GM10847 (cell line): Measurements from ENCODE around the gene RNF227.

ENCODE experiments used
- POLR2A ChIP-seq: IDR thresholded peaks from 2 replicates; pipeline ENCODE4 v1.6.1; 2011; ENCODE audit not compliant: insufficient read length; ENCODE audit errors: extremely low read depth

RNF227 gene

DNA sequence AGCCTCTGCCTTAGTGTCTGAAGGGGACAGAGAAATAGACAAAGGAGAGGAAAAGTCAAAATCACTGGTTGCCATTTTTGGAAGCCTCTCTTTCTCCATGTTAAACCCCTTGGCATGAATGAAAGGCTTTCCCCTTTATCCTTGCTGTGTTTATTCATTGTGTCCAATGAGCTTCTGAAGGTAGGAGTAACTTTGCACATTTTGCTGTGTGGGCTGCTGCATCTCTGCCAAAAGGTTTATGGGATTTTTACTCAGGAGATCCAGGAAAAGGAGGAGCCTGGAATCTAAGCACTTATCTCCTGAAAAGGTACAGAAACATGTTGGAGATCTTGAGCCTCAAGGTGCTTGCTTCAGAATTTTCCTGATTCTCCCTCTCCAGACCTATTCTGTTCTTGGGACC lies 19.8 kb upstream of the RNF227 start:
- TF ChIP-seq POLR2A: no peak

DNA sequence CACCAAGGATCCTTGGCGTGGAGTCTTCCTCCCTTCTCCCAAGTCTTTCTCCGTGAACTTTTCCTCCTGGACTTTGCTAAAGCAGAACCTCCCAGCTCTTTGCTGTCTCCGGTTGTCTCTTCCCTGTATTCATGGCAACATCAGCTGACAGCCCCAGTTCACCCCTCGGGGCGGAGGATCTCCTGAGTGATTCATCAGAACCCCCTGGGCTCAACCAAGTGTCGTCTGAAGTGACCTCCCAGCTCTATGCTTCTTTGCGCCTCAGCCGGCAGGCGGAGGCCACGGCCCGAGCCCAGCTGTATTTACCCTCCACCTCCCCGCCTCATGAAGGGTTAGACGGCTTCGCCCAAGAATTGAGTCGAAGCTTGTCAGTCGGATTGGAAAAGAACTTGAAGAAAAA lies 16.9 kb upstream of the RNF227 start:
- no peak for TF ChIP-seq POLR2A

DNA sequence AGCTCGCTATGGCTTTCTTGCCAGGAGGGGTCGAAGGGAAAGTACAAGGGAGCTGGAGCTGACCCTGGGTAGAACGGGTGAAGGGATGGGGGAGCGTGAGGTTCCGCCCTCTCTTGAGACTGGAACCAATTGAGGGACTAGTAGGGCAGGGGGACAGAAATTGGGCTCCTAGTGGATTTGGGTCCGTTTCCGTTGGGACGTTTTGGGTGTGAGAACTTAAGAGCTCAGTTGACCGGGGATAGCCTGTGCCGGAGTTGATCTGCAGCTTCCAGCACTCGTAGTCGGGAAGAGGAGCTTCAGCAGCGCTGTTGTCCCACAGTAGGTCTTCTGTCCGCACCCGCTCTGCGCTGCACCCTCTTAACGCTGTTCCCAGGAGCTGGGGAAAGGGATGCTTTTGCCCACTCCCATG lies 16.4 kb upstream of the RNF227 start:
- no peak for TF ChIP-seq POLR2A

DNA sequence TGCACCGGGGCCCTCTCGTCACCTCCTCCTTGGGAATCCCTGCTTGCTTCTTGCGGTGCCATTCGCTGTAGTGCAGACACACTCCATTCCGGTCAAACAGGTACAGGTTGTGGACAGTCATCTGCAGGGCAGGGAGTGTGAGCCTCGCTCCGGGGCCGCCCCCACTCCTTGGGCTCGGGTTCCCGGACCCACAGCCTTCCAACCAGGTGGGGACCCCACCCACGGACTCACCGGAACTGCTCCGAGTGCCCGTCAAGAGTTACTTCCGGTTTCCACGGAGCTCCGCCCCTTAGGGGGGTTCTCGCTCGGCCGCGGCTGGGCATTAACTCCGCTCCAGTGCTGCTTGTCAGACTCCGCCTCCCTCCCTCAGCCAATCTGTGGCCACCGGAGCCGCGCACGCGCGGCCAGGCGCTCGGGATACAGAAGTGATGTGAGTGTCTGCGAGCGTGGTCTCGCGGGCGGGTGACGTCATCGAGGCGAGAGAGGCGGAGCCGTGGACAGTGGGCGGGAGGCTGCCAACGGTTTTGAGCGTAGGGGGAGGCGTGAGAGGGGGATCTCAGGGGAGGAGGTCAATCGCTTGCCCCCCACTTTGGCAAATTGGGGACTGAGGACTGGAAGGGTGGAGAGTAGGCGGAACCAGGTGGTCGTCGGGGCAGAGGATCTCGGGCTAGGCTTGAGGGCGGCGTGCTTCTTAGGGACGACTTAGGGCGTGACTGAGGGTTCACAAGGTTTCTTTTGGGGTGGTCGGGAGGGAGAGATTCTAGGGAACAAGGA lies 15.8 kb upstream of the RNF227 start, which contains the start of the genes CNTROB and TRAPPC1:
Gene CNTROB, plus strand, starts transcription at position 498 of the 774 bp plus-strand sequence. CDS start 874 bp downstream, outside the sequence.
Gene TRAPPC1, minus strand, starts transcription at position 238 of the 774 bp plus-strand sequence. Its CDS starts 117 bp downstream, at position 121.
- TF ChIP-seq POLR2A: peak; percentile 60

DNA sequence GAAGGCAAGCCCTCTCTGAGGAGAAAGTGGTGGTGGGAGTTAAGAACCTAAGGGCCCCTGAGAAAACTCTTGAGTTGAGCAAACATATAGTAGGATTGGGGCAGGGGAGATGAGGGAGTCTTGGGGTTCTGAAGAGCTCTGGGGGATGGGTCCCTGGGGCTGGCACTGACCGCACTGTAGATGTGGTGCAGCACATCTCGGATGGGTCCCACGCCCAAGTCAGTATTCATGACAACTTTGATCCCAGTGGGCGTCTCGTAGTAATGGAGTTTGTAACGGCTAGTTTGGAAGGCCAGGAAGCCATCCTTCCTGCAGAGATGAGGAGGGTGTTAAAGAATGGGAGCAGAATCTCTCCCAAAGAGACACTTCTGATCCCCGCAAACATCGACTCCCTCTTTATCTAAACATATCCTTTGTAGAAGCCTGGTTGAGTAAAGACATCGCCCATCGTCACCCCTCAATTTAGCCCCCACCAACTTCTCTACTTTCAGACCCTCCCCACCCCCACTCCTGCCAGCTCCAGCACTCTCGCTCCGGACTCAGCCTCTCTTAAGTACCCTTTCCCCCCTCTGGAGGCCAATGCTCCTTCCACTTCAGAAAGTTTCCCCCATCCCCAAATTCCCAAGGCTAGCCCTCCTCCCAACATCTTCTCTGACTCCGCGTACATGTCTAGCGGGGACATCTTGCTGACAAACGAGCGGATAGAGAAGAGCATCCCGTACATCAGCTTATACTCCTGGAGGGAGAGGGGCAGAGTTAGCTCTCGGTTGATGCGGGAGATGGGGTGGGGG lies 14.9 kb upstream of the RNF227 start:
- no peak for TF ChIP-seq POLR2A

DNA sequence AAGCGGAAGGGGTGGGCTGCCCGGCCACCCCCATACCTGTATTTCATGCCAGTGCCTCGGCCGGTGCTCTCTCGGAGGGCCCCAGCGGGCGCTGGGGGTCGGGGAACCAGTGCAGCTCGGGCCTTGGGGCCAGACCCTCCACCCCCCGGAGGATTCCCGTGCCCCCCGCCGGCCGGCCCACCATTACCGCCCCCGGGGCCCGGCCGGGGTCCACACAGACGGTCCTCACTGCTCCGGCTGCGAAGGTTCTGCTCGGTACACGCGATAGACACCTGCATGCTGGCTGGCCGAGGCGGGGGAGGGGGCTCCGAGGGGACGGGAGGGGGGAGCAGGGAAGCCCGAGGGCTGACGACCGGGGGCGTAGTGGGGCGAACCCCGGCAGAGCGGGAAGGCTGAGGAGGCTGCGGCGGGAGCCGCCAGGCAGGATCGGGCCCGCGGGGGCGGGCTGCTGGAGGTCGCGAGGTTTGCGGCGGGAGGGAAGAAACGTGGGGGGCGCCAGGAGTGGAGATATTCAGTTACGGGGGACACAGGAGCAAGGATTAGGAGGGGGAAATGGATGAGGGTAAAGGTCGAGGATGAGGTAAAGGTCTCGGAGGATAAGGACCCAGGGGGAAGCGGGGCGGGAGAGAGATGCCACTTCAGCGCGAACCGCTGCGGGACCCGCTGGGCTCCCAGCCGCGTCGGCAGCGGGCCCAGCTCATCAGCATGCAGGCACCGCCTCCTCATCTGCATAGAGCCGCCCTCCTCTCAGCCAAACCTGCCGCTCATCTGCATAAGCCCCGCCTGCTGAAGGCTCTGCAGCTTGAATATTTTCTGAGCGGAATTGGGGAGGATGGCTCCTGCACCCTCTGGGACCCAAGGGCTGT lies 13.3 kb upstream of the RNF227 start, which contains the start of gene KCNAB3:
Gene KCNAB3, minus strand, starts transcription at position 699 of the 866 bp plus-strand sequence. Its CDS starts 421 bp downstream, at position 278.
- no peak for TF ChIP-seq POLR2A

DNA sequence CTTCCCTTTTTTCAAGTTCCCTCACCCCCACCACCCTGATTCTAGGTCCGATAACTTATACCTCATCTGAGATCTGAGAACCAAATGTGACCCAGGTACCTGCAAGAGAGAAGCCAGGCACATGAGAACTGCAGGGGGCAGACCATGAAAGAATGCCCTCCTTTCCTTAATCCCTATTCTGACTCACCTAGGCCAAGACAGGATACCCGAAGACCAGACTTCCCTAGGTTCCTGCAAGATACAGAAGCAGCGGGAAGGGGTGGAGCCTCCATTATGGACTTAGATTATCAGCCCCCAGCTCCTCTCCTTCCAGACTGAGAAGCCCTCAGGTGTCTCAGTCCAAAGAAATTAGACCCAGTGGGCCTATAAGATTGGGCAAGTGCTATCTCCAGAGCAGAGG lies 11.5 kb upstream of the RNF227 start:
- TF ChIP-seq POLR2A: no peak

DNA sequence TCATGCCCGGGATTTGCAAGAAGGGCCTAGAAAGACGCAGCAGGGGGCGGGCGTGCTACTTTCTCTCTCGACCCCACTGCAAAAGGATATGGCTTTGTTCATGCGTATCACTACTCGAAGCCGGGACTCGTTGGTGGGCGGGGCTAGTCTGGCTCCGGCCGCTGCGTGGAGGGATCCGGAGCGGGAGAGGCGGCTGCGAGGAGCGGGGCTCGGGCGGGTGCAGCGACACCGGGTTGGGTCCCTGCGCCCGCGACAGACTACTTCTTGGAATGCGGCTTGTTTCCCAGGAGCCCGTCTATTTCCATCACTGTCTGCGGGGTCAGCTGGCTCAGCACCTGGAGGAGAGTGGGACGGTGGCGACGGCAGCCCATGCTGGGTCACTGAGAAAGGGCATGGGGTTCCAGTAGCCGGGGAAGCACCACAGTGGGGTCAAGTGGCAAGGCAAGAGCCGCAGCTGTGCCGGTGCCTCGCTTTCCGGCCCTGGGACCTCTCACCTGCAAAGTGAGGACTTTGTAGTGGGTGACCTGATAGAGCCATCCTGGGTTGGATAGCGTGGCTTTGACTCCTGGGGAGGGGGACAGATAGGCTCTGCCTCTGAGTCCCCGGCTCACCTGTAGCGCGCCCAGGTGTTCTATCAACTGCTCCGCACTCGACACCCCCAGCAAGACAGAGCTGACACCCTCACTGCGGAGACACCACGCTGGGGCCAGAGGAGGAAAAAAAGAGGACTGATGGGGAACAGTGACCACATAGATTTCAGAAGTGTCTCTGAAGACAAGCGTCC lies 6.9 kb upstream of the RNF227 start:
- no peak for TF ChIP-seq POLR2A

DNA sequence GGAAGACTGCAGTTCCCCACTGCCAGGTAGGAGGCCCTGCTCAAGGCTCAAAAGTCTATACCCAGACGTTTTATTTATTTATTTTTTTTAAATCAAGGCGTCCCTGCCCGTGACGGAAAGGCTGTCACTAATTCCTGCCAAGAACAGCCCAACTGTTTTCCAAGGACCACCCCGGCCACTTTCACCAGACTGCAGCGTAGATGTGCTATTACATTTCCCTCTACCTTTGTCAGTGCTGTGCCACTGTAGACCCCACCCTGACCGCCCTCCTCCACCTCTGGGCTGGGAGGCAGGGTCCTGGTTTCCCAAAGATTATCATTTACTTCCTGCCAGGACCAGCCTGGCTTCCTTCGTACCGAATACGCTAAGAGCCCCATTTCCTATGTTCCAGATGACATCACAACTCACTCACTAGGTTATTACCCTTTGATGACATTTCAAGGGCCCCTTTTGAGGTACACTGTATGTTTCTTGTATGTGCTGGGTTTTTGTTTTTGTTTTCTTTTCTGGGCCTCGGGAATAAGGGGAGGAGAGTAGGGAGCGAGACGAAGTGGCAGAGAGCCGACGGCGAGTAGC lies 6.3 kb upstream of the RNF227 start:
- no peak for TF ChIP-seq POLR2A

DNA sequence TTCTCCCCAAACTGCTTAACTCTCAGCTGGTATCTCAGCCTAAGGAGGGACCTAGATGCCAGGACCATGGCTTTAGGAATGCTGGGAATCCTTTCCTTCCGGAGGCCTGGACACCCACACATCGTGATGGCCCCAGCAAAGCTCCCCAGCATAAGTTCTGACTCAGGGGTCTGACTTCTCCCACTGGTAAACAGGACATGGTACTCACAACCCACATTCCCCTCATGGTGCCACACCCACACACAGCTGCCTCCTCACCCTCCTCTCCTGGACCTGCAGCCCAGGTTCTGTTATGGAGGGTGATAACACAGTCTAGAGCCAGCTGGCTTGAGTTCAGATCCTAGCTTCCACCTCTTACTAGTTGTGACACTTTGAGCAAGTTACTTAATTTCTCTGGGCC lies 719 bp upstream of the RNF227 start:
- TF ChIP-seq POLR2A: no peak

DNA sequence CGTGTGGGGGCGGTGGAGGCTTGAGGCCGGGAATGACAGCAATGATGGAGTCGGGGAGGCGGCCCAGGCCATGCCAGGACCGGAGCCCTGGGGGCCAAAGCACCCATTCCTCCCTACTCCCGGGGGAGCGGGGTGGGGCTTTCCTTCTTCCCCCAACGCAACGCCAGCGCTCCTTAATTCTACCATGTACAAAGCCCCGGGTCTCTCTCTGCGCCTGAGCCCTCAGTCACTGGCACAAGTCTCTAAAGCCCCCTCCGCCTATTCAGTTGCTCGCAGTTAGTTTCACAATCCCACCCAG lies 245 bp upstream of the RNF227 start:
- TF ChIP-seq POLR2A: no peak

DNA sequence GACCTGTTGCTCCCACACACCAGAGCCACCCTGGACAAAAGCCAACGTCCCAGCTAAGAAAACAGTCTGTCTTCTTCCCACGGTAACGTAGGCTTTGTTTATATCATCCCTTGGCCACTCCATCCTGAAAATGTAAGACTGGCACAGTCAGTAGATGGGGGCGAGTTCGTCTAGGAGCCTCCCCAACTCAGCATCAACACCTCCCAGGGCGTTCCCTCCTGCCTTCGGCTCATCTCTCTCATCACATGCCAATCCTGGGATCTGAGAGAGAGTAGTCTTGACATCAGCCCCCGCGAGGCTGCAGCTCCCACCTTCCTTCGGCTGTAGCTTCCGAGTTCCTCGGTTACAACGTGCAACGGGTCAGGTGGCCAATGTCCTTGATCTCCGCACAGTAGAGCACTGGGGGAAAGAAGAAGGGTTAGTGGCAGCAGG lies 894 bp downstream of the RNF227 start:
- no peak for TF ChIP-seq POLR2A

DNA sequence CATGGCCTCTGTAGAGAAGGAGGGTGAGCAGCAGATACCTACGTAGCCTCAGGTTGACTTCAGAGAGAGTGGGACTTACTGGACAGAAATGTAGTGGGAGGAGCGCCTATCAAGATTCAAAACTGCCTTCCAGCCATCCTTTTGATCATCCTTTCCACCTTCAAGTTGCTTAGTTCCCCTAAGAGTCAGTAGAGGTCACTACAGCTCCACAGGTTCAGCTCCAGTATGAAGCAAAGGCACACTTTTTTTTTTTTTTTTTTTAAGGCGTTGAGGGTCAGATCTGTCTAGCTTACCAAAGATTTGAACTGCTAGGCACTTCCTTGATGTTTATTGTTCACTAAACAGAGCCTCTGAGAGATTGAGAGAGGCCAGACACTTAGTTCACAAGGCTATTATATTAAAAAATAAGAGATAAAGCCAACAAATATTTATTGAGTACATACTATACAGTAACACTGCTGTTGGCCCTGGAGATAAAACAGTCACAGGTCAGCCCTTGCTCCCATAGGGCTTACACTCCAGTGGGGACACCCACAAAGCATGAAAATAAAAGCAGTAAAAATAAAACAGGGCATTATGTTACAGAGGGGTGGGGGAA lies 3.1 kb downstream of the RNF227 start:
- no peak for TF ChIP-seq POLR2A

DNA sequence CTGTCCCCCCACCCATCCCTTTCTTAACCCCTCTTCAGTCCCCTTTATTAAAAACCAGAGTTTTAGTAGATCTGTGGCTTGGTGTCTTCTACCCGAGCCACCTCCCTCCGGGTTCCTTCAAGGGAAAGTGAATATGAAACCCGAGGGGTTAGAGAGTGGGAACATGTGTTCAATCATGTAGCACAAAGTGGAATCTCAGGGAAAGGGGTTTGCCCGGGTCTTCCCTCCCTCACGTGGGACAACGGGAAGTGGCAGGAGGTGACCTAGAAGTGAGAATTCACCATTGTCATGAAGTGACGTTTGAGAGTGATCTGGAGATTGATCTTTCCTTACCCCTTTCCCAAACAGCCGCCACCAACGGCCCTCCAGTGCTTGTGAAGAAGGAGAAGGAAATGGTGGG lies 5.0 kb downstream of the RNF227 start:
- no peak for TF ChIP-seq POLR2A
